Kidney glomerular epithelial cell (primary cell): Measurements from ENCODE around the gene SSH3.

Experiments
- DNase-seq: peaks from one replicate; lab custom pipeline; 2025; lab: John Stamatoyannopoulos, UW

The SSH3 gene

GRCh38 chr11:67280341-67280787 is 23.0 kb upstream of the SSH3 start:
- DNase-seq, result no peak

DNA sequence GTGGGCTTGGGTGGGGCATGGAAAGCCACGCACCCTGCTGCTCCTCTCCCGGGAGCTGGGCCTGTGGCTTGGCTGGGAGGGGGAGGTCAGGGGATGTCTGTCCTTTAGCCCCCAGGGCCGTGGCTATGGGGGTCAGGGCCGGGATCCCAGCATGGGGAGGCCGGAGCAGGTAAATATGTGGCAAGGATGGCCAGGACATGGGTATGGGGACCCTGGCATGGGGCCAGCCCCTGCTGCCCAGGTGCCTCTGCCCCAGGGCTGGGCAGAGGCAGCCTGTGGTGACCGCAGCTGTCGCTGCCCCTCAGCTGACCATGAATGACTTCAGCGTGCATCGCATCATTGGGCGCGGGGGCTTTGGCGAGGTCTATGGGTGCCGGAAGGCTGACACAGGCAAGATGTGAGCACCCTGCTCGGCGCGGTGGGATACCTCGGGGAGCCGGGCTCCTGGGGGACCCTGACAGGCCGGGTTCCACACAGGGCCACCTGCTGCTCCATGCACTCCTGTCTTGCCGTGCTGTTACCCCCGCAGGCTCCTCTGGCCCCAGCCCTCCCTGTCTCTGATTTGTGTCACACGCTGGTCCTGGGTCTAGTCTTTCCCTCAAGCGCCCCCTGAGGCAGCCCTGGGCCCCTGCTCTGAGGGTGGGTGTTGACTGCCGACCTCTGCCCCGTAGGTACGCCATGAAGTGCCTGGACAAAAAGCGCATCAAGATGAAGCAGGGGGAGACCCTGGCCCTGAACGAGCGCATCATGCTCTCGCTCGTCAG is 22.4 kb upstream of the SSH3 start:
- DNase-seq, result no peak

- no peak for DNase-seq
Measured at GRCh38 chr11:67281552-67282150, 21.7 kb upstream of the SSH3 start.

DNA sequence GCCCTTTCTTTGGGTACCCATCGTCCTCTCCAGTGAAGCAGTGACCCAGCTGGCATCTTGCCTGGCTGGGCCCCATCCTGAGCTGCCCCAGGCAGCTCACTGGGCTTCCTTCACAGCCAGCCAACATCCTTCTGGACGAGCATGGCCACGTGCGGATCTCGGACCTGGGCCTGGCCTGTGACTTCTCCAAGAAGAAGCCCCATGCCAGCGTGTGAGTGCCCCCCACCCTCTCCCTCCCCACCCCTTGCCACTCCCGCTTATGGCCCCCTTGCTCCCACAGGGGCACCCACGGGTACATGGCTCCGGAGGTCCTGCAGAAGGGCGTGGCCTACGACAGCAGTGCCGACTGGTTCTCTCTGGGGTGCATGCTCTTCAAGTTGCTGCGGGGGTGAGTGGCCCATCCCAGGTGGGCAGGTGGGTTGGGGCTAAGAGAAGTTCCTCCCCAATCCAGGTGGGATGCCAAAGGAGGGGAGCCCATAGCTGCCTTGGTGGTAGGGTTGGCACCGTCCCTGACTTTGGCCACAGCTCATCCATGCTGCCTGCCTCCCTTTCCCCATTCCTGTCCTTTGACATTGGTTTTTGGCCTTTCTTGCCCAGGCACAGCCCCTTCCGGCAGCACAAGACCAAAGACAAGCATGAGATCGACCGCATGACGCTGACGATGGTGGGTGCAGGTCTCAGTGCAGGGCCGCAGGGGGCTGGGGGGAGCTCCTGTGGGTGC is 21.0 kb upstream of the SSH3 start:
- no peak for DNase-seq

- no peak for DNase-seq
Measured at GRCh38 chr11:67282876-67283371, 20.4 kb upstream of the SSH3 start.

DNA sequence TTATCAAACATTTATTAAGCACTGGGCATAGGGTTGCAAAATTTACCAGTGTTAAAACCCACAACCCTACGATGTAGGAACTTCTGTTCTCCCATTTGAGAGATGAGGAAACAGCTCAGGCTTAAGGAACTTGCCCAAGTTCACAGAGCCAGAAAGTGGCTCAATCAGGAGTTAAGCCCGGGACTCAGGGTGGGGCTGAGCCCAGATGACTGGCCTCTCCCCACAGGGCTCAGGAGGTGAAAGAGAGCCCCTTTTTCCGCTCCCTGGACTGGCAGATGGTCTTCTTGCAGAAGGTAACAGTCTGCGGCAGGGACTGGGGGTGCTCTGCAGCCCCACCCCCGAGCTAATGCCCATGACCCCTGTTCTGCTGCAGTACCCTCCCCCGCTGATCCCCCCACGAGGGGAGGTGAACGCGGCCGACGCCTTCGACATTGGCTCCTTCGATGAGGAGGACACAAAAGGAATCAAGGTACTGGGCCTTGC is 19.8 kb upstream of the SSH3 start:
- no peak for DNase-seq

DNA sequence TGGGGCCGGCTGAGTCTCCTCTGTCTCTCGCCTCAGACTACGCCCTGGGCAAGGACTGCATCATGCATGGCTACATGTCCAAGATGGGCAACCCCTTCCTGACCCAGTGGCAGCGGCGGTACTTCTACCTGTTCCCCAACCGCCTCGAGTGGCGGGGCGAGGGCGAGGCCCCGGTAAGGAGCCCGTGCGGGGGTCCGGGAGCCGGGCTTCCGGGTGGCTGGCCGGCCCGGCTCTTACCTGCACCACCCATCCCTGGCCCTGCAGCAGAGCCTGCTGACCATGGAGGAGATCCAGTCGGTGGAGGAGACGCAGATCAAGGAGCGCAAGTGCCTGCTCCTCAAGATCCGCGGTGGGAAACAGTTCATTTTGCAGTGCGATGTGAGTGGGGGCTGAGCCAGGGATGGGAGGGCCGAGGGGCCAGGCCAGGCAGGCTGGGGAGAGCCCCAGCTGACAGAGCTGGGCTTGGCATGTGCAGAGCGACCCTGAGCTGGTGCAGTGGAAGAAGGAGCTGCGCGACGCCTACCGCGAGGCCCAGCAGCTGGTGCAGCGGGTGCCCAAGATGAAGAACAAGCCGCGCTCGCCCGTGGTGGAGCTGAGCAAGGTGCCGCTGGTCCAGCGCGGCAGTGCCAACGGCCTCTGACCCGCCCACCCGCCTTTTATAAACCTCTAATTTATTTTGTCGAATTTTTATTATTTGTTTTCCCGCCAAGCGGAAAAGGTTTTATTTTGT is 18.4 kb upstream of the SSH3 start:
- DNase-seq, result no peak

DNA sequence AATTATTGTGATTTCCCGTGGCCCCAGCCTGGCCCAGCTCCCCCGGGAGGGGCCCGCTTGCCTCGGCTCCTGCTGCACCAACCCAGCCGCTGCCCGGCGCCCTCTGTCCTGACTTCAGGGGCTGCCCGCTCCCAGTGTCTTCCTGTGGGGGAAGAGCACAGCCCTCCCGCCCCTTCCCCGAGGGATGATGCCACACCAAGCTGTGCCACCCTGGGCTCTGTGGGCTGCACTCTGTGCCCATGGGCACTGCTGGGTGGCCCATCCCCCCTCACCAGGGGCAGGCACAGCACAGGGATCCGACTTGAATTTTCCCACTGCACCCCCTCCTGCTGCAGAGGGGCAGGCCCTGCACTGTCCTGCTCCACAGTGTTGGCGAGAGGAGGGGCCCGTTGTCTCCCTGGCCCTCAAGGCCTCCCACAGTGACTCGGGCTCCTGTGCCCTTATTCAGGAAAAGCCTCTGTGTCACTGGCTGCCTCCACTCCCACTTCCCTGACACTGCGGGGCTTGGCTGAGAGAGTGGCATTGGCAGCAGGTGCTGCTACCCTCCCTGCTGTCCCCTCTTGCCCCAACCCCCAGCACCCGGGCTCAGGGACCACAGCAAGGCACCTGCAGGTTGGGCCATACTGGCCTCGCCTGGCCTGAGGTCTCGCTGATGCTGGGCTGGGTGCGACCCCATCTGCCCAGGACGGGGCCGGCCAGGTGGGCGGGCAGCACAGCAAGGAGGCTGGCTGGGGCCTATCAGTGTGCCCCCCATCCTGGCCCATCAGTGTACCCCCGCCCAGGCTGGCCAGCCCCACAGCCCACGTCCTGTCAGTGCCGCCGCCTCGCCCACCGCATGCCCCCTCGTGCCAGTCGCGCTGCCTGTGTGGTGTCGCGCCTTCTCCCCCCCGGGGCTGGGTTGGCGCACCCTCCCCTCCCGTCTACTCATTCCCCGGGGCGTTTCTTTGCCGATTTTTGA is 17.5 kb upstream of the SSH3 start:
- DNase-seq, result no peak

DNA sequence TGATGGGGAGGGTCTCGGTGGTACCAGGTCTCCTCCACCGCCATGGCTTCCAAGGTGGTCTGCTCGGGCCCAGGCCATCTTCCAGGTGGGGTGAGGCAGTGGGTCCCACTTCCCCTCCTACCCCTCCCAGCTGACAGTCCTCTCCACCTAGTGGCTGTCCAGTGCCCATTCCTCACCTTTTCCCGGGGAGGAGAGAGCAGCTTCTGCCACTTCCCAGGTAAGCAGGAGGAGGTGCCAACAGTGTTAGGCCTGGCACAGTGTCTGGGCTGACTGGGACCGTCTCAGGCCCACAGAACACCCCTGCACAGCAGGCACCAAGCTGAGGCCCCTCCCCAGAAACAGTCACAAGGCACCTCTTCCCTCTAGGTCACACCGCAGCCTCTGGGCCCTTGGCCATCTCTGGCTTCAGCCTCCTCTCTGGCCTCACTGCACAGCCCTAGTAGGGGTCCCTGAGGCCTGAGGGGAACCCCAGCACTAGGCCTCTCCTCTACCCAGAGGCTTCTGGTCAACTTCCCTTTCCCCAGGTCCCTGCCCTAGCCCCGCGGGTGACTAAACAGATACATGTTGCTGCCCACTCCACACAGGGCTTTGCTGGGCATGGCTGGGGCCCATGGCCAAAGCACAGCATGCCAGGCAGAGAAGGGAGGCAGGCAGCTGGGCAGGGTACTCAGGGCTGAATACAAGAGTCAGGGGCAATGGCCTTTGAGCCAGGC is 16.6 kb upstream of the SSH3 start:
- no peak for DNase-seq

GRCh38 chr11:67287355-67288197 is 15.8 kb upstream of the SSH3 start:
- DNase-seq, result no peak

- no peak for DNase-seq
Measured at GRCh38 chr11:67288198-67288451, 15.2 kb upstream of the SSH3 start.

DNA sequence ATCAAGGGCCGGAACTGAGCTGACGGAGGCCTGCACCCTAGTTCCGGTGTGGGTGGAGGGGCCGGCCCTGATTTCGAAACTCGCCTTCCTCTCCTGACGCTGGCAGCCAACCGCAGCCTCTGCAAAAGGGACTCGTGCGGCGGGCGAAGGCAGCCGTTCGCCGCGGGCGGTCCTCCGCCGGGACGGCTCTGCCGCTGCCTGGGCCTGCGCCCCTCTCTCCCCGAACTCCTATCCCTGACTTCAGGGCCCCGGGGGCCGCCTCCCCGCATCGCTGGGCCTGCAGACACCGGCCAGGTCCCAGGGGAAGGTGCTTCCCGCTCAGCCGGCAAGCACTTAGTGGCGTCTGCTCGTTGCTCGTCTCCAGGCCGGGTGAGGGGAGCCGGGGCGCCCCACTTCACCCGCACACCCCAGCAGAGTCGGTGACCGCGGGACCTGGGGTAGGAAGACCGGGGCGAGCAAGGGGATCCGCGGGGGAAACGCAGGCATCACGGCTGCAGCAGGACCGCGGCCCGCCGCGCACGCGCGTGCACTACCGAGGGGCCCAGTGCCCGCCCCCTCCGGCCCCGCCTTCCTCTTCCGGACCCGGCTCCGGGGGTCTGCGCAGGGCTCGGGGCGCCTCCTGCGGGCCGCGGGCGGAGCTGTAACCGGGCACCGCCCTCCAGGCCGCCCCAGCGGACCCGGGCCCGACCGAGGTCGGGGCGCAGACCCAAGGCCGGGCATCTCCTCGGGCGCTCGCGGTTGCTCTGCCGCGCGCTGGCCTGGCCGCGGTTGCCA is 14.7 kb upstream of the SSH3 start:
- DNase-seq, result peak; percentile 71

DNA sequence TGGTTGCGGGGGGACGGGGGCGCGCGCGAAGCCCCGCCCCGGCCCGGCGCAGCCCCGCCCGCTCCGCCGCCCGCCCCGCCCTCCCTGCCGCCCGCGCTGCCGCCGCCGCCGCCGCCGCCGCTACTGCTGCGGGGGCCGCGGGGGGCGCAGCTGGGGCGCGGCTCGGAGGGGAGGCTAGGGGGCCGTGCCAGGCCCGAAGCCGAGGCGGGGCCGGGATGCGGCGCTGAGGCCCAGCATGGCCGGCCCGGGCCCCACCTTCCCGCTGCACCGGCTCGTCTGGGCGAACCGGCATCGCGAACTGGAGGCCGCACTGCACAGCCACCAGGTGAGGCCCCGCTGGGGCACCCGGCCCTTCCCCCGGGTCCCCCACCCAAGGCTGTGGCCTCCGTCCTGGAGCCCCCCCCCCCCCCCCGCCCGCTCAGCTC is 14.1 kb upstream of the SSH3 start, which contains the start of gene ANKRD13D:
Gene ANKRD13D, plus strand, starts transcription at position 78 of the 425 bp plus-strand sequence. Its CDS starts 158 bp downstream, at position 236.
- DNase-seq, result no peak

GRCh38 chr11:67289651-67290479 is 13.5 kb upstream of the SSH3 start:
- no peak for DNase-seq

- DNase-seq, result no peak
Measured at GRCh38 chr11:67290801-67291200, 12.5 kb upstream of the SSH3 start.

DNA sequence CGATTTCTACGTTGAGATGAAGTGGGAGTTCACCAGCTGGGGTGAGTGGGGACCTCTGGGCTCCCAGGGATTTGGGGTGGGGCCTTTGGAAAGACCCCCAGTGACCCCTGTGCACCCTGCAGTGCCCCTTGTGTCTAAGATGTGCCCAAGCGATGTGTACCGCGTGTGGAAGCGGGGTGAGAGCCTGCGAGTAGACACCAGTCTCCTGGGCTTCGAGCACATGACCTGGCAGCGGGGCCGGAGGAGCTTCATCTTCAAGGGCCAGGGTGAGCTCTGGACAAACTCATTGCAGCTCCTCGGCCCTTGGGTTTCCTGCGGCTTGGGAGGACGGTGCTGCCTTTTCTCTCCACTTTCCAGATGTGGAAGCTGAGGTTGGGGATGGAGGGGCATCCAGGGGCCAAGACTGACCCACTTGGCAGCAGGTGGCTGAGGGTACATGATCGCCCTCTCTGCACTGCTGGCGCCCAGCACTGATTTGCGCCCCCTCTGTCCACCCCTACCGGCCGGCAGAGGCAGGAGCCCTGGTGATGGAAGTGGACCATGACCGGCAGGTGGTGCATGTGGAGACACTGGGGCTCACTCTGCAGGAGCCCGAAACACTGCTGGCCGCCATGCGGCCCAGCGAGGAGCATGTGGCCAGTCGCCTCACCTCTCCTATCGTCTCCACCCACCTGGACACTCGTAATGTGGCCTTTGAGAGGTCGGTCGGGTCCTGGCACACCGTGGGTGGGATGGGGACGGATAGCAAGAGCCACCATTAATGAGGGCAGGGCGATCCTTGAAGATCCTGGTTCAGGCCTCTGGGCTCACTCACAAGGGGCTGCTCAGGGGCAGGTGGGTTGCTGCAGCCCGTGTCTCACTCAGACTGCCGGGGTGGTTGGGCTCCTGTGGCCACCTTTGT is 11.6 kb upstream of the SSH3 start:
- DNase-seq, result no peak

- no peak for DNase-seq
Measured at GRCh38 chr11:67292671-67293070, 10.7 kb upstream of the SSH3 start.
